Measurements from ENCODE around the gene PDZD11.

Gene PDZD11

GRCh38 chrX:70257423-70258288 lies 32.1 kb downstream of the PDZD11 start:
- TF ChIP-seq ZNF521 (tag by site-specific recombination; IDR thresholded peaks at IDR 0.05) (no peak), KLF1 (tag by site-specific recombination; IDR thresholded peaks at IDR 0.05) (peak; percentile 87), ZNF10 (tag by site-specific recombination; IDR thresholded peaks at IDR 0.05) (no peak), YY2 (tag by site-specific recombination; IDR thresholded peaks at IDR 0.05) (no peak), HOXA7 (CRISPR knock-in tag; IDR thresholded peaks at IDR 0.05; ENCODE audit: borderline replicate concordance) (no peak)
- ChIA-PET POLR2A (no interaction called here), CTCF (interaction anchor here (0.6 to 1.3 kb wide), 5 partner anchors 34 to 125 kb away, joined by 3 to 4 read pairs (median 3); no protein-coding TSS in a partner anchor)
- Histone ChIP-seq H3K4me3 (ENCODE audit: low read depth, low read length) (no peak overlapping the region), H3K36me3 (ENCODE audit: control insufficient read depth in 2 of 2, insufficient read depth in 1 of 2, low read length in 2 of 2) (no peaks in the 10 kb centered on the region), H3K9me3 (ENCODE audit: control insufficient read depth, insufficient read depth, low read depth, low read length) (no peaks in the 10 kb centered on the region; the same call in none of the 2 replicates), H3K27ac (ENCODE audit: extremely low read depth, low read depth, low read length) (no peak overlapping the region), H3K4me1 (ENCODE audit: control insufficient read depth, insufficient read depth, low read length) (no peaks in the 10 kb centered on the region)

- Histone ChIP-seq H3K9me3 (ENCODE audit: control insufficient read depth, insufficient read depth, low read depth, low read length) (no peaks in the 10 kb centered on the region; the same call in none of the 2 replicates), H3K4me3 (ENCODE audit: low read depth, low read length) (no peak overlapping the region), H3K4me1 (ENCODE audit: control insufficient read depth, insufficient read depth, low read length) (no peaks in the 10 kb centered on the region), H3K36me3 (ENCODE audit: control insufficient read depth in 2 of 2, insufficient read depth in 1 of 2, low read length in 2 of 2) (no peaks in the 10 kb centered on the region), H3K27ac (ENCODE audit: extremely low read depth, low read depth, low read length) (no peak overlapping the region)
- ChIA-PET POLR2A (no interaction called here), CTCF (no interaction called here)
- TF ChIP-seq, protein P1, sequence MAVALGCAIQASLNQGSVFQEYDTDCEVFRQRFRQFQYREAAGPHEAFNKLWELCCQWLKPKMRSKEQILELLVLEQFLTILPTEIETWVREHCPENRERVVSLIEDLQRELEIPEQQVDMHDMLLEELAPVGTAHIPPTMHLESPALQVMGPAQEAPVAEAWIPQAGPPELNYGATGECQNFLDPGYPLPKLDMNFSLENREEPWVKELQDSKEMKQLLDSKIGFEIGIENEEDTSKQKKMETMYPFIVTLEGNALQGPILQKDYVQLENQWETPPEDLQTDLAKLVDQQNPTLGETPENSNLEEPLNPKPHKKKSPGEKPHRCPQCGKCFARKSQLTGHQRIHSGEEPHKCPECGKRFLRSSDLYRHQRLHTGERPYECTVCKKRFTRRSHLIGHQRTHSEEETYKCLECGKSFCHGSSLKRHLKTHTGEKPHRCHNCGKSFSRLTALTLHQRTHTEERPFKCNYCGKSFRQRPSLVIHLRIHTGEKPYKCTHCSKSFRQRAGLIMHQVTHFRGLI (tag by site-specific recombination; IDR thresholded peaks at IDR 0.05): no peak
- TF ChIP-seq PRDM1 (tag by site-specific recombination; IDR thresholded peaks at IDR 0.05): no peak
- no peak for TF ChIP-seq ZNF354C (tag by site-specific recombination; IDR thresholded peaks at IDR 0.05; ENCODE audit: borderline replicate concordance, low read depth)
- TF ChIP-seq, protein P2, sequence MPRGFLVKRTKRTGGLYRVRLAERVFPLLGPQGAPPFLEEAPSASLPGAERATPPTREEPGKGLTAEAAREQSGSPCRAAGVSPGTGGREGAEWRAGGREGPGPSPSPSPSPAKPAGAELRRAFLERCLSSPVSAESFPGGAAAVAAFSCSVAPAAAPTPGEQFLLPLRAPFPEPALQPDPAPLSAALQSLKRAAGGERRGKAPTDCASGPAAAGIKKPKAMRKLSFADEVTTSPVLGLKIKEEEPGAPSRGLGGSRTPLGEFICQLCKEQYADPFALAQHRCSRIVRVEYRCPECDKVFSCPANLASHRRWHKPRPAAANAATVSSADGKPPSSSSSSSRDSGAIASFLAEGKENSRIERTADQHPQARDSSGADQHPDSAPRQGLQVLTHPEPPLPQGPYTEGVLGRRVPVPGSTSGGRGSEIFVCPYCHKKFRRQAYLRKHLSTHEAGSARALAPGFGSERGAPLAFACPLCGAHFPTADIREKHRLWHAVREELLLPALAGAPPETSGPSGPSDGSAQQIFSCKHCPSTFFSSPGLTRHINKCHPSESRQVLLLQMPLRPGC (tag by site-specific recombination; IDR thresholded peaks at IDR 0.05): no peak
- no peak for TF ChIP-seq ZNF629 (tag by site-specific recombination; IDR thresholded peaks at IDR 0.05)
- TF ChIP-seq ZBTB20 (tag by site-specific recombination; IDR thresholded peaks at IDR 0.05): no peak
- no peak for TF ChIP-seq ZNF776 (tag by site-specific recombination; IDR thresholded peaks at IDR 0.05; ENCODE audit: borderline replicate concordance)
- no peak for TF ChIP-seq ZNF48 (tag by site-specific recombination; IDR thresholded peaks at IDR 0.05)
- TF ChIP-seq KLF9 (tag by site-specific recombination; IDR thresholded peaks at IDR 0.05; ENCODE audit: low read depth): no peak
- no peak for TF ChIP-seq ZNF654 (tag by site-specific recombination; IDR thresholded peaks at IDR 0.05; ENCODE audit: low read depth)
- no peak for TF ChIP-seq TCF7L2 (IDR thresholded peaks at IDR 0.05; ENCODE audit: borderline replicate concordance, low read depth, low read length)
These were observed 34.3 kb downstream of the PDZD11 start for GRCh38 chrX:70255452-70255851.

GRCh38 chrX:70254909-70255308 lies 34.8 kb downstream of the PDZD11 start:
- POLR2A ChIA-PET: no interaction called here
- no peak overlapping the region for H3K4me3 ChIP-seq (ENCODE audit: low read depth, low read length)
- H3K4me1 ChIP-seq (ENCODE audit: control insufficient read depth, insufficient read depth, low read length): no peaks in the 10 kb centered on the region
- no peaks in the 10 kb centered on the region; the same call in none of the 2 replicates for H3K9me3 ChIP-seq (ENCODE audit: control insufficient read depth, insufficient read depth, low read depth, low read length)
- H3K36me3 ChIP-seq (ENCODE audit: control insufficient read depth in 2 of 2, insufficient read depth in 1 of 2, low read length in 2 of 2): no peaks in the 10 kb centered on the region
- no peak overlapping the region for H3K27ac ChIP-seq (ENCODE audit: extremely low read depth, low read depth, low read length)
- CTCF ChIA-PET: interaction anchor here (1.0 kb wide), 1 partner anchor 8 kb away, joined by 3 read pairs; no protein-coding TSS in a partner anchor
- TF ChIP-seq ZNF19 (tag by site-specific recombination; IDR thresholded peaks at IDR 0.05; ENCODE audit: low read depth) (no peak), ZBTB26 (tag by site-specific recombination; optimal IDR thresholded peaks at IDR 0.05) (no peak), ZNF202 (tag by site-specific recombination; IDR thresholded peaks at IDR 0.05; ENCODE audit: borderline replicate concordance) (no peak), HOXD13 (CRISPR knock-in tag; IDR thresholded peaks at IDR 0.05; ENCODE audit: borderline replicate concordance) (no peak), ZFHX2 (tag by site-specific recombination; conservative IDR thresholded peaks at IDR 0.05) (no peak), ZBTB21 (tag by site-specific recombination; IDR thresholded peaks at IDR 0.05) (no peak), ZNF391 (tag by site-specific recombination; IDR thresholded peaks at IDR 0.05; ENCODE audit: borderline replicate concordance, low read depth) (no peak), ZNF580 (tag by site-specific recombination; IDR thresholded peaks at IDR 0.05) (no peak), ZNF701 (tag by site-specific recombination; IDR thresholded peaks at IDR 0.05) (no peak), HOXA7 (CRISPR knock-in tag; IDR thresholded peaks at IDR 0.05; ENCODE audit: borderline replicate concordance) (no peak)
- TF ChIP-seq, protein P3, sequence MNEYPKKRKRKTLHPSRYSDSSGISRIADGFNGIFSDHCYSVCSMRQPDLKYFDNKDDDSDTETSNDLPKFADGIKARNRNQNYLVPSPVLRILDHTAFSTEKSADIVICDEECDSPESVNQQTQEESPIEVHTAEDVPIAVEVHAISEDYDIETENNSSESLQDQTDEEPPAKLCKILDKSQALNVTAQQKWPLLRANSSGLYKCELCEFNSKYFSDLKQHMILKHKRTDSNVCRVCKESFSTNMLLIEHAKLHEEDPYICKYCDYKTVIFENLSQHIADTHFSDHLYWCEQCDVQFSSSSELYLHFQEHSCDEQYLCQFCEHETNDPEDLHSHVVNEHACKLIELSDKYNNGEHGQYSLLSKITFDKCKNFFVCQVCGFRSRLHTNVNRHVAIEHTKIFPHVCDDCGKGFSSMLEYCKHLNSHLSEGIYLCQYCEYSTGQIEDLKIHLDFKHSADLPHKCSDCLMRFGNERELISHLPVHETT (tag by site-specific recombination; IDR thresholded peaks at IDR 0.05): no peak
